Rectal smooth muscle tissue (tissue), 1 donor: Measurements from ENCODE around the gene OR10A4.
"Not testable (repeated sequence)": the region's sequence is repeated elsewhere in the genome, so short reads cannot be mapped to it uniquely, and the experiment has no call there.

Source experiments
- H3K27ac ChIP-seq: one replicate; pipeline ENCODE4 v1.7.0; 2013; ENCODE audit warnings: low read depth, low read length, inconsistent platforms
- H3K27me3 ChIP-seq: one replicate; pipeline ENCODE4 v1.7.0; 2013; ENCODE audit warnings: low read length; ENCODE audit not compliant: control insufficient read depth, insufficient read depth
- H3K36me3 ChIP-seq: one replicate; pipeline ENCODE4 v1.7.0; 2013; ENCODE audit warnings: low read length; ENCODE audit not compliant: control insufficient read depth, insufficient read depth
- H3K4me1 ChIP-seq: one replicate; pipeline ENCODE4 v1.7.0; 2013; ENCODE audit warnings: low read length; ENCODE audit not compliant: control insufficient read depth, insufficient read depth
- H3K4me3 ChIP-seq: one replicate; pipeline ENCODE4 v1.7.0; 2013; ENCODE audit warnings: low read length
- H3K9ac ChIP-seq: one replicate; pipeline ENCODE4 v1.7.0; 2013; ENCODE audit warnings: low read length

The OR10A4 gene

GRCh38 chr11:6904804-6905203, 28.4 kb downstream of the OR10A4 start:
- not testable (repeated sequence) for H3K36me3 ChIP-seq, H3K4me3 ChIP-seq, H3K4me1 ChIP-seq, H3K27ac ChIP-seq, H3K9ac ChIP-seq, H3K27me3 ChIP-seq

GRCh38 chr11:6911378-6911777, 35.0 kb downstream of the OR10A4 start:
- no peaks in the 10 kb centered on the region for H3K4me1 ChIP-seq
- H3K27me3 ChIP-seq, result no peaks in the 10 kb centered on the region
- no peak overlapping the region for H3K27ac ChIP-seq
- no peaks in the 10 kb centered on the region for H3K36me3 ChIP-seq
- H3K9ac ChIP-seq, result no peak overlapping the region
- H3K4me3 ChIP-seq, result no peak overlapping the region

DNA sequence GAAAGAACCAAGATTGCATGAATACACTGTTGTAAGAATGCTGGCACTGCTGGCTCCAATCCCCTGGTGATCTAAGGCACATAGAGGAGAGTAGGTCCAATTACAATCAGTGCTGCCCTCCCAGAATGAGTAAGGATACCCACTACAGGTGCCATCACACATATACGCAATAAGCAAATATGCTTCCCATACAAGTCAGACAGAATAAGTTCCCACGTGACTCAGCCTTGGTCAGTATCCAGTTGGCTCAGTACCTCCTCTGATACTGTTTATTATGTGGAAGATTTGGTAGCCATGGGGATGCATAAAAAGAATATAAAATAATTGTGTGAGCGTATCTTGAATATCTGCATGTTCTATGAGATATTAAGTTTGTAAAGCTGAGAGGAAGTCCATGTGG, 35.5 kb downstream of the OR10A4 start:
- no peaks in the 10 kb centered on the region for H3K36me3 ChIP-seq
- no peak overlapping the region for H3K9ac ChIP-seq
- H3K4me1 ChIP-seq, result no peaks in the 10 kb centered on the region
- no peak overlapping the region for H3K4me3 ChIP-seq
- H3K27ac ChIP-seq, result no peak overlapping the region
- H3K27me3 ChIP-seq, result no peaks in the 10 kb centered on the region

DNA sequence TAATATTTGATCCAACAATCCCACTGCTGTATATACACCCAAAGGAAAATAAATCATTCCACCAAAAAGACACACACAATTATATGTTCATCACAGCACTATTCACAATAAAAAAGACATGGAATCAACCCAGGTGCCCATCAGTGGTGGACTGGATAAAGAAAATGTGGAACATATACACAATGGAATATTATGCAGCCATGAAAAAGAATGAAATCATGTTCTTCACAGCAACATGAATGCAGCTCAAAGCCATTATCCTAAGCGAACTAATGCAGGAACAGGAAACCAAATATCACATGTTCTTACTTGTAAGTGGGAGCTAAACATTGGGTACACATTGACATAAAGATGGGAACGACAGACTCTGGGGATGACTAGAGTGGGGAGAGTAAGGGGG, 43.3 kb downstream of the OR10A4 start:
- no peak overlapping the region for H3K27ac ChIP-seq

DNA sequence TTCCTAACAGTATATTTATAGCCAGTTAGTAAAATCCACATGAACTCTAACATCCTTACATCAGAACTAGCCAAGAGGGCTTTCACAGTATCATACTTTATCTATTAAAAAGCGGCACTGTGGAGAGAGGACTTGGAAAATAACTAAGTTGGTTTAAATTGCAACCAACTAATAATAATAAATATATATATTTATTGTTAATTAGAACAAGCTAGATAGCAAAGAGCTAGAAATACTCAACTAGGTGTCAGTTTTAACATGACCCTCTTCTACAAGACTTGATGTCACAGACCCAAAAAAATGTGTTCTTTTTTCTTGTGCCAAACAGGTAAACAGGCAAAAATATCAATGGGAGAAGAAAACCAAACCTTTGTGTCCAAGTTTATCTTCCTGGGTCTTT, 44.3 kb downstream of the OR10A4 start, which contains the start of gene OR2D3:
Gene OR2D3 (plus strand): TSS at position 301 of the 400 bp plus-strand sequence. CDS start 0 bp downstream, at position 301.
- no peaks in the 10 kb centered on the region for H3K4me1 ChIP-seq
- no peaks in the 10 kb centered on the region for H3K36me3 ChIP-seq
- H3K27me3 ChIP-seq, result no peaks in the 10 kb centered on the region
- H3K9ac ChIP-seq, result no peak within 1 kb of the TSS
- no peak within 1 kb of the TSS for H3K27ac ChIP-seq
- no peak within 1 kb of the TSS for H3K4me3 ChIP-seq

More for the DNA sequence above, 43.3 kb downstream of the OR10A4 start:
- no peak overlapping the region for H3K9ac ChIP-seq
- H3K27me3 ChIP-seq, result no peaks in the 10 kb centered on the region
- no peaks in the 10 kb centered on the region for H3K36me3 ChIP-seq
- no peak overlapping the region for H3K4me3 ChIP-seq
- no peaks in the 10 kb centered on the region for H3K4me1 ChIP-seq

GRCh38 chr11:6925007-6925577, 48.7 kb downstream of the OR10A4 start:
- Histone ChIP-seq H3K27me3 (no peaks in the 10 kb centered on the region), H3K4me3 (no peak overlapping the region), H3K36me3 (no peaks in the 10 kb centered on the region), H3K4me1 (peaks cover 2% of the 10 kb centered on the region), H3K9ac (no peak overlapping the region), H3K27ac (no peak overlapping the region)

GRCh38 chr11:6925636-6926207, 49.3 kb downstream of the OR10A4 start:
- H3K36me3 ChIP-seq, result no peaks in the 10 kb centered on the region
- H3K27me3 ChIP-seq, result no peaks in the 10 kb centered on the region
- H3K27ac ChIP-seq, result no peak overlapping the region
- no peak overlapping the region for H3K9ac ChIP-seq
- peaks cover 2% of the 10 kb centered on the region for H3K4me1 ChIP-seq
- peak overlapping the region; percentile 78 for H3K4me3 ChIP-seq

DNA sequence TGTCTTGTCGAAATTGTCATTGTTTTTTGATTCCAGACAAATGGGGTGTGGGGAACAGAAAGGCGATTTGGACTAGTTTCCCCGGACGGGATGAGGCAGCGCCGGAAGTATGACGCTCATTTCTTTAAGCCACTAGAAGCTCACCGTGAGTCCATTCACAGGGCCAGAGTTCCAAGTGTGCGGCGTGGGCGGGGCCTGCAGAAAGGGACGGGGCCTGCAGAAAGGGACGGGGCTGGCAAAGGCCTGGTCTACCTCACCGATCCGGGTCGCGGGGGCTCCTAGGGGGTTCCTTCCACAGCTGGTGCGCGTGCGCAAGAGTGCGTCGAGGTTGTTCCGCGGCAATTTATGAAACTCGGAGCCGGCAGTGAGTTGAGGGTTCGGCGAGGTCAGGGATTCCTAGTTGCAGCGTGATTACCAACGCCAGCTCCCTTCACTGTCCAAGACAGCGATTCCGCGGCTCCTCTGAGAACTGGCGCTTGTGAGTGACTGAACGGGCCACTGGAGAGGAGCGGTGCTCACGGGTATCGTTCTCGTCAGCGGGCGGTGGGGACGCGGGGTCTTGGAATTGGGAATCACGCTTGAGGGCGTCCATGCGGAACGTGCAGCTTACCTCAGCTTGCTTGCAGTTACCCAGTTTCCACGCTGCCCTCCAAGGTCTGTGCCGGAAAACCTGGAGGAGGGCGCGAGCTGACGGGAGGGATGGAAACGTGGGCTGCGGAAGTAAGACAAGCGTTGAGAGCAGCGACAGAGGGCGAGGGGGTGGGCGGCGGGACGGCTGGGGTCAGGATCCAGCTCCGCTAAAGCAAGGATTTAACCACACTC, 50.0 kb downstream of the OR10A4 start, which contains the start of gene ZNF215:
Gene ZNF215 (plus strand): TSS at position 219 of the 822 bp plus-strand sequence. CDS start 5,847 bp downstream, outside the sequence.
- Histone ChIP-seq H3K27me3 (no peaks in the 10 kb centered on the region), H3K4me1 (peaks cover 2% of the 10 kb centered on the region), H3K9ac (no peak within 1 kb of the TSS), H3K36me3 (no peaks in the 10 kb centered on the region), H3K27ac (no peak within 1 kb of the TSS), H3K4me3 (peak within 1 kb of the TSS; percentile 78)

DNA sequence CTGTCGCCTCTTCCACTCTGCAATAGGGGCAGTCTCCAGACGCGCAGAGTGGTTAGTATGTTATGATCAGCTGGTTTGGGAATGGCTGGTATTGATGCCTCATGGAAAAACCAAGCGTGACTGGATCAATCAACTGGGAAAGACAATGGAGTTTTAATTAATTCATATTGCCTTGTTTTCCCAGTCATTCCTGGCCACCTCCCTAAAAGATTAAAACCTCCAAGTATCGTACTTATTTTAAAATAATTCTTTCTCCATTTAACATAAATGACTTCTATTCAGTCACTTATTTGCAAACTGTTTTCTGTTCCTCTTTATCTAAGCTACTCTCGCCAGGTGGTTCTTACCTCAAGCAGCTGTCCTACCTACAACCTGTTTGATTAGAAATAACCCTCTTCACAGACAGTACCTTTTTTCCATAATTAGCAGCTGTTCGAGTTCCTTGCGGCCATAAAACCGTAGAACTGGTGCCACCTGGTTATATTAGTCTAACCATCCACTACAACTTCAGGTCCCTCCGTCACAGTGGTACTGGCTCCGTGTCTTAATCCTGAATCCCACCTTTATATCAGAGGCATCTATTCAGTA, 50.7 kb downstream of the OR10A4 start:
- Histone ChIP-seq H3K9ac (no peak overlapping the region), H3K36me3 (no peaks in the 10 kb centered on the region), H3K27ac (no peak overlapping the region), H3K4me1 (peaks cover 2% of the 10 kb centered on the region), H3K4me3 (peak overlapping the region; percentile 78), H3K27me3 (no peaks in the 10 kb centered on the region)
